Testis (tissue), 2 donors: ENCODE results near the gene XPNPEP1.

Experiments used
- CTCF ChIP-seq, 3 experiments: fragments of 450-650 bp in 2 of 3; fragments of 200-600 bp in 1 of 3; sonication (generic) in 1 of 3; IDR thresholded peaks; one replicate each; pipeline ENCODE4 v1.5.1; 2016 to 2019; ENCODE audit warnings: antibody characterized with exemption in 3 of 3, mild to moderate bottlenecking in 2 of 3, moderate library complexity in 1 of 3
- POLR2A ChIP-seq: fragments of 450-650 bp; IDR thresholded peaks from one replicate; pipeline ENCODE4 v1.6.1; 2017; ENCODE audit warnings: antibody characterized with exemption, mild to moderate bottlenecking, moderate library complexity

- no peak for TF ChIP-seq CTCF (IDR thresholded peaks at IDR 0.05)
- TF ChIP-seq POLR2A, result no peak
These were observed 9.7 kb upstream of the XPNPEP1 start for GRCh38 chr10:109932968-109933367.
